NCI-H345 (cell line): ENCODE data around the gene CSF3.
A peak's percentile ranks its signal among the peaks of the same experiment; 100 is the strongest.

ENCODE experiments used
- DNase-seq: peaks from one replicate; lab custom pipeline; 2025; lab: John Stamatoyannopoulos, UW

Gene CSF3, protein sequence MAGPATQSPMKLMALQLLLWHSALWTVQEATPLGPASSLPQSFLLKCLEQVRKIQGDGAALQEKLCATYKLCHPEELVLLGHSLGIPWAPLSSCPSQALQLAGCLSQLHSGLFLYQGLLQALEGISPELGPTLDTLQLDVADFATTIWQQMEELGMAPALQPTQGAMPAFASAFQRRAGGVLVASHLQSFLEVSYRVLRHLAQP

DNA sequence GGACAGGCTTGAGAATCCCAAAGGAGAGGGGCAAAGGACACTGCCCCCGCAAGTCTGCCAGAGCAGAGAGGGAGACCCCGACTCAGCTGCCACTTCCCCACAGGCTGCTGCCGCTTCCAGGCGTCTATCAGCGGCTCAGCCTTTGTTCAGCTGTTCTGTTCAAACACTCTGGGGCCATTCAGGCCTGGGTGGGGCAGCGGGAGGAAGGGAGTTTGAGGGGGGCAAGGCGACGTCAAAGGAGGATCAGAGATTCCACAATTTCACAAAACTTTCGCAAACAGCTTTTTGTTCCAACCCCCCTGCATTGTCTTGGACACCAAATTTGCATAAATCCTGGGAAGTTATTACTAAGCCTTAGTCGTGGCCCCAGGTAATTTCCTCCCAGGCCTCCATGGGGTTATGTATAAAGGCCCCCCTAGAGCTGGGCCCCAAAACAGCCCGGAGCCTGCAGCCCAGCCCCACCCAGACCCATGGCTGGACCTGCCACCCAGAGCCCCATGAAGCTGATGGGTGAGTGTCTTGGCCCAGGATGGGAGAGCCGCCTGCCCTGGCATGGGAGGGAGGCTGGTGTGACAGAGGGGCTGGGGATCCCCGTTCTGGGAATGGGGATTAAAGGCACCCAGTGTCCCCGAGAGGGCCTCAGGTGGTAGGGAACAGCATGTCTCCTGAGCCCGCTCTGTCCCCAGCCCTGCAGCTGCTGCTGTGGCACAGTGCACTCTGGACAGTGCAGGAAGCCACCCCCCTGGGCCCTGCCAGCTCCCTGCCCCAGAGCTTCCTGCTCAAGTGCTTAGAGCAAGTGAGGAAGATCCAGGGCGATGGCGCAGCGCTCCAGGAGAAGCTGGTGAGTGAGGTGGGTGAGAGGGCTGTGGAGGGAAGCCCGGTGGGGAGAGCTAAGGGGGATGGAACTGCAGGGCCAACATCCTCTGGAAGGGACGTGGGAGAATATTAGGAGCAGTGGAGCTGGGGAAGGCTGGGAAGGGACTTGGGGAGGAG lies at the start of gene CSF3:
CSF3 (plus strand) TSS at position 436 of the 993 bp plus-strand sequence; CDS start at position 471, 35 bp downstream.
- peak; percentile 23 for DNase-seq

DNA sequence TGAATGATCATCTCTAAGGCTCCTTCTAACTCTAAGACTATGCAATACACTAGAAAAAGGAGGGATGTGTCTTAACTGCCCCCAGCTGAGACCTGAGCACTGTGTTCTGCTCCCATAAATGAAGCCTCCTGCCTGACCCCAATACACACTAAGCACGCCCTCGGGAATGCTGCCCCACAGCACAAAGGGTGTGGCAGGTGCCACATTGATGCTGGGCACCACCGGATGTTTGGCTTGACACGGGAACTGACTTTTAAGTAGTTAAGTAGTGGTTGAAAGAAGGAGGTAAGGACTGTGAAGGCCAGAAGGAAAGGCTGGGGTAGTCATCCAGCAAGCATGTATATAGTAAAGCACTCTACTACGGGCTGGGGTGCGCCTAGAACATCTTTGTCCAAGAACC lies 48.5 kb upstream of the CSF3 start:
- DNase-seq, result no peak

GRCh38 chr17:39968761-39969160 lies 46.5 kb upstream of the CSF3 start:
- DNase-seq, result no peak

GRCh38 chr17:39969375-39969774 lies 45.9 kb upstream of the CSF3 start:
- DNase-seq, result no peak

- DNase-seq, result no peak
Observed at GRCh38 chr17:39970157-39970692, 45.0 kb upstream of the CSF3 start.

GRCh38 chr17:39971076-39971603 lies 44.1 kb upstream of the CSF3 start:
- DNase-seq, result no peak

GRCh38 chr17:39972271-39972670 lies 43.0 kb upstream of the CSF3 start:
- DNase-seq, result no peak

GRCh38 chr17:39973496-39973895 lies 41.7 kb upstream of the CSF3 start:
- no peak for DNase-seq

DNA sequence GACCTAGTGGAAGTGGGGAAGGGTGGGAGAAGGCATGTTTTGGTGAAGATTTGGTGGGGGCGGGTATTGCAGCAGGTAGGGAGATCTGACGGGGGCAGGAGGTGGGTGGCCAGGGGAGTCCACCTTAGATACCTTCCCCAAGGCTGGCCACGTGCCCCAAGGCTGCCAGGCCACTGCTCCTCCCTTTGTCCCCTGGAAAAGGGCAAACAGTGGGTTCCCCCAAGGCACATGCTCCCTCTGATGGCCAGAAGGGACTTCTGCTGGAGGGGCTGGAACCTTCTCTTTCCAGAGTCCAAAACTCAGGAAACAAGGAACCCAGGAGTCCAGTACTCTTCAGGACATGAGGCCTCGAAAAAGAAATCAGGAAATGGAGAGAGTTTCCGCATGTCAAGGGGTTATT lies 40.8 kb upstream of the CSF3 start:
- no peak for DNase-seq

DNA sequence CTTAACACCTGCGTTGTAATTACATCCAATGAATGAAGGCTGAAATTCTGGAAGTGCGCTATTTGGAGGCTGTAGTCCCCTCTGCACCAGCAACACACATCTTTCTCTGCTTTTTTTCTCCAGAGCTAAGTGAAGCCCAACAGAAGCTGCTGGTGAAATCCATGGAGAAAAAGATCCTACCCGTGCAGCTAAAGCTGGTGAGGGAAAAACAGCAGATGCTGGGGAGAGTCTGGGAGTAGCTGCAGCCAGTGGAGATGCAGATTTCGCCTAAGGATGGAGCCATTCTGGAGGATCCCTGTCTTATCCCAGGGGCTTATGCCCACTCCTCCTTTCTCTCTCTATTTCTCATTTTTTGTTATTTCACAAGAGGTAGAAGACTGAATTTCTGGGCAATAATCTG lies 39.4 kb upstream of the CSF3 start:
- no peak for DNase-seq

DNA sequence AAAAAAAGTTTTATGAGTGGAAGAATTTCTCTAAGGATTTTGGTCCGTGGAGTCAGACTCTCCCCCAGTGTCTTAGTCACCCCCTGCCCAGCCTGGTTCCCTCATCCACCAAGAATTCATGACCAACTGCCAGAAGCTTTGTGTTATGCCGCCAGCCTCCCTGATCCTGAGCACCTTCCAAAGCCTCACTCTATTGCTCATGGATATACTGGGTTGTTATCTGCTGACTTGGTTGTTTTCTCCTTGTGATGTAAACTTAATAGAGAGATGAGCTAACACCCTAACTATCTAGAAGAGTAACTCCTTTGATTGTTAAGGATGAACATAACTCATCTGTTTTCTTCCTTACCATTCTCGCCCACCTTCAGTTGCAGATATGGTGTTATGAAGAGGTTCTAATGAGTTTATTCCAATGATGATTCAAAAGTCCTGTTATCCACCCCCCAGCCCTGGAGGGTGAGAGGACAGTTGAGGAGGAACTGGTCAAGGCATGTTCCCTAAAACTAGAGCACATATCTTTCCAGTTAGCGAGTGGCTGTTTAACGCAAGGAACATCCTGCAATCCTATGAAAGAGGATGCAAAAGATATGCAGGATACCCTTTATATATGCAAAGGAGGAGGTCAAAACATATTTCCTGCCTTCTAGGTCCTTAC lies 36.1 kb upstream of the CSF3 start:
- DNase-seq, result no peak

GRCh38 chr17:39979893-39980350 lies 35.3 kb upstream of the CSF3 start:
- peak; percentile 33 for DNase-seq

DNA sequence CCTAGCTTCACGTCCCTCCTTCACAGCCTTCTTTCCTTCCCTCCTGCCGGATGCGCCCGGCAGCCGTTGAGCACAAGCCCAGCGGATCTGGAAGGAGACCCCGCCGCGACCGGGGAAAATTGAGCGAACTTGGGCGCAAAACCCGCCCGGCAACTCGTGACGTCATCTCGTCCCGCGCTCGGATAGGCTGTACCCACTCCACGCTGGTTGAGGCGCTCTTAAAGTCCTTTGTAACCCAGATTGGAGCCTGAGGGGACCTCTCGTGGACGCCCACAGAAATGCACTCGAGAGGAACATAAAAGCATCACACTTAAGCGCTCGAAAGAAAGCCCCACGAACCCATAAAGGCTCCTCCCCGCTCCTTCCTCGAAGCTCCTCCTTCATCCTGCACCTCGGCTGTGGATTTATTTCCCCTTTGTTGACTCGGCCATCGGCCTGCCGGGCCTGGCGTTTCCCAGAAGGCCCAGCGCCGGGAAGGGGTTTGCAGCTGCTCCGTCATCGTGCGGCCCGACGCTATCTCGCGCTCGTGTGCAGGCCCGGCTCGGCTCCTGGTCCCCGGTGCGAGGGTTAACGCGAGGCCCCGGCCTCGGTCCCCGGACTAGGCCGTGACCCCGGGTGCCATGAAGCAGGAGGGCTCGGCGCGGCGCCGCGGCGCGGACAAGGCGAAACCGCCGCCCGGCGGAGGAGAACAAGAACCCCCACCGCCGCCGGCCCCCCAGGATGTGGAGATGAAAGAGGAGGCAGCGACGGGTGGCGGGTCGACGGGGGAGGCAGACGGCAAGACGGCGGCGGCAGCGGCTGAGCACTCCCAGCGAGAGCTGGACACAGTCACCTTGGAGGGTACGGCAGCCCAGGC lies 34.7 kb upstream of the CSF3 start, which contains the start of gene PSMD3:
PSMD3 (plus strand) TSS at position 457 of the 856 bp plus-strand sequence; CDS start at position 621, 164 bp downstream.
- DNase-seq, result peak; percentile 99

- DNase-seq, result no peak
Observed at GRCh38 chr17:39981207-39981741, 34.0 kb upstream of the CSF3 start.

GRCh38 chr17:39981766-39982375 lies 33.4 kb upstream of the CSF3 start:
- DNase-seq, result no peak

DNA sequence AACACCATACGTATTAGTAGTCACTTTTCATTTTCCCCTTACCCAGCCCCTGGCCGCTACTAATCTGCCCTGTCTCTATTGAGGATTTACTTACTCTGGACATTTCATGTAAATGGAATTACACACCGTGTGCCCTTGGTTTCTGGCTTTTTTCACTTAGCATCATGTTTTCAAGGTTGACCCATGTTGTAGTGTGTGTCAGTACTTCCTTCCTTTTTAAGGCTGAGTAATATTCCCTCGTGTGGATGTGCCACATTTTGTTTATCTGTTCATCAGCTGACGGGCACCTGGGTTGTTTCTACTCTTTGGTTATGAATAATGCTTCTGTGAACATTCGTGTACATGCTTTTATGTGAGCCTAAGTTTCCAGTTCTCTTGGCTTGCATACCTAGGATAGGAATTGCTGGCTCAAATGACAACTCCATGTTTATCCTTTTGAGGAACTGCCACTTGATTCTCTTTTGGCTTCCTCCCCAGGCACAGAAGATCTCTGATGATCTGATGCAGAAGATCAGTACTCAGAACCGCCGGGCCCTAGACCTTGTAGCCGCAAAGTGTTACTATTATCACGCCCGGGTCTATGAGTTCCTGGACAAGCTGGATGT lies 26.9 kb upstream of the CSF3 start:
- no peak for DNase-seq

DNA sequence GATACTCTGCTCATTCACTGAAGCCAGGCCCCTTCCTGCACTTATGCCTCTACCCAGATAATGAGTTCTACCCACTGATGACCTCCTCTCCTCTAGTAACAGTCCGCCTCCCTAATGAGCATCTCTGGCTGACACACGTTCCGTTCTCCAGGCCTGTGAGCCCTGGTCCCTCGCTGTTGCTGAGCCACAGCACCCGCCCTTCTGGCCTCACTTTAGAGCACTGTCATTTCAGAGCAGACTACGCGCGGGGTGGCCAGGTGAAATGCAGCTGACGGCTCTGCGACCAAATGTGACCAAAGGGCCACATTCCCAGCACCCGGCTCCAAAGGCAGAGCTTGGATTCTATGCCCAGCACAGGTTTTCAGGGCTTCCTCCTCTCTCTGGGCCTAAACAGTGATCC lies 20.8 kb upstream of the CSF3 start:
- no peak for DNase-seq

DNA sequence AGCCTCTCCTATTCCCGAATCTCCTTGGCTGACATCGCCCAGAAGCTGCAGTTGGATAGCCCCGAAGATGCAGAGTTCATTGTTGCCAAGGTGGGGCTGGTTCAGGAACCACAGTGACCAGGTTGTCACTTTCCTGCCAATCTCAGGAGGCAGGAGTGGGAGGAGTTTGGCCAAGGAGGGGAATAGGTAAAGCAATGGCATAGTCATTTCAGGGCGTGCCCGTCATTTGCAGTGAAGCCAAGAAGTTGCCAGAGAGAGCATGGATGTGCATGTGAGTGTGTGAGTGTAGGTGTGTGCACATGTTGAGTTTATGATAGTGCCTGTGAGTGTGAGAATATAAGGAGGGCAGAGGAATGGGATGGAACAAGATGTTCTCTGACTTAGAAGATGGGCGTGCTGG lies 19.8 kb upstream of the CSF3 start:
- DNase-seq, result no peak

GRCh38 chr17:39996162-39996561 lies 19.1 kb upstream of the CSF3 start:
- no peak for DNase-seq

DNA sequence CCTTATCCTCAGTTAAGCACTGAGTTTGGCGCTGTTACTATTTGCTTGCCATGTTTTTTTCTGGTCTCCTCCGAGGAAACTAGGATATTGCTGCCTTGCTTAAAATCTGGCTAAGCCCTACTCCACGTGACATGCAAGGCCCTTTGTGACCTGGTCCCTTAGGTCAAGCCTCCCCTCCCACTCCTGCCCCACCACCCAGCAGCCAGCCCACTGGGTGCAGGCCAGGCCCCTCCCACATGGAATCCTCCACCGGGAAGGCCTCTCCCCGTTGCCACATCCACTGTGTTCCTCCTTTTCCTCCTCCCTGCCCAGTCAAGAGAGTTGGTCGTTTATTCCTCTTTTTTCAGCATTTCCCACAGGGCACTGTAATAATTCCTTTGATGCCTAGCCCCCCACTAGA lies 18.4 kb upstream of the CSF3 start:
- DNase-seq, result no peak
